Psoas muscle (tissue), 8 donors: Measurements from ENCODE around the gene RAB27A. TPM values are rescaled to one million over a fixed set of nuclear protein-coding genes. Genes with fewer than 3 reads are reported as not detected.
"Not testable (repeated sequence)": the region's sequence is repeated elsewhere in the genome, so short reads cannot be mapped to it uniquely, and the experiment has no call there.

Source experiments
- ATAC-seq, 4 donors: fragments of 200-7000 bp; cut with Tn5 transposase; one replicate each; pipeline ENCODE4 v1.9.1; 2020; ENCODE audit warnings: moderate library complexity in 3 of 4, mild to moderate bottlenecking in 2 of 4
- DNase-seq, 2 donors: peaks; one replicate each; pipeline ENCODE4 v3.0.0-alpha.2; 2020
- H3K27ac ChIP-seq: fragments of 200-600 bp; one replicate; pipeline ENCODE4 v1.8.0; 2022
- H3K27me3 ChIP-seq, 3 donors: fragments of 200-600 bp in 1 of 3; one replicate each; pipeline versions ENCODE4 v1.6.1 to v1.8.0; 2013 to 2022; ENCODE audit warnings: low read length in 2 of 3, mild to moderate bottlenecking in 2 of 3, moderate library complexity in 1 of 3; ENCODE audit not compliant: insufficient read depth in 3 of 3
- H3K36me3 ChIP-seq, 2 donors: fragments of 200-600 bp in 1 of 2; one replicate each; pipeline versions ENCODE4 v1.6.1 to v1.8.0; 2013 to 2022; ENCODE audit warnings: low read depth in 1 of 2, mild to moderate bottlenecking in 1 of 2, moderate library complexity in 1 of 2; ENCODE audit not compliant: insufficient read depth in 1 of 2
- H3K4me1 ChIP-seq: fragments of 200-600 bp; one replicate; pipeline ENCODE4 v1.8.0; 2022
- H3K4me3 ChIP-seq: fragments of 200-600 bp; one replicate; pipeline ENCODE4 v1.8.0; 2022; ENCODE audit warnings: mild to moderate bottlenecking
- H3K9me3 ChIP-seq: fragments of 200-600 bp; one replicate; pipeline ENCODE4 v1.8.0; 2022
- CTCF ChIP-seq: fragments of 200-600 bp; IDR thresholded peaks from one replicate; pipeline ENCODE4 v1.8.0; 2022; ENCODE audit warnings: antibody characterized with exemption
- WGBS, 3 donors: extraction: QIAGEN DNeasy Blood & Tissue Kit; methylation state at CpG; one replicate each; pipeline versions ENCODE4 v1.1.6 to v1.1.7; 2013; 5-methylcytosine and 5-hydroxymethylcytosine counted together
- intact Hi-C, 2 donors: fragments of 100-400 bp; cut with DNase I; formaldehyde crosslinking; loops; one replicate each; pipeline versions ENCODE4 v1.11.0 to v1.14.2; 2022
- polyA plus RNA-seq, 3 donors: library from polyadenylated mRNA; stranded (reverse); fragments of 200-250 nt; gene quantifications; one replicate each; pipeline ENCODE4 v1.2.3, GENCODE V29; 2013
- total RNA-seq, 4 donors: library from RNA; stranded (reverse); fragmentation: NEBNext Ultra II Directional in 2 of 4; extraction: Animal tissue kit (Norgen Biotek cat#: 25700) in 2 of 4; gene quantifications; one replicate each; pipeline versions ENCODE4 v1.2.1 to v1.2.4, GENCODE V29; 2021 to 2023
- donor health status: healthy with polysubstance abuse.
- donor health status: DM: no; HTN: no; CAD: no; lungs with moderate emphysema.
- donor health status: Bipolar disorder and iron deficiency.
- donor health status: healthy.
- donor health status: DM: yes; HTN: yes; CAD: no.
- donor health status: DM: no; HTN: no; CAD: no.
- donor health status: DM: no; HTN: no; CAD: no.
- donor health status: DM: yes; HTN: yes; CAD: no.

RAB27A gene
- total and polyA plus RNA-seq, 7 donors = 1.2 to 5.4 (median 2.3) TPM

GRCh38 chr15:55250941-55251340 lies 38.7 kb downstream of the RAB27A start:
- 86 to 90% (median 89%) methylated on average over 4 of the region's 4 CpGs for WGBS, 3 donors
- Histone ChIP-seq H3K9me3 (no peaks in the 10 kb centered on the region), H3K4me1 (no peaks in the 10 kb centered on the region), H3K27ac (no peak overlapping the region), H3K27me3 (no peaks in the 10 kb centered on the region), H3K36me3 (no peaks in the 10 kb centered on the region), H3K4me3 (no peak overlapping the region)
- ATAC-seq (no peak), DNase-seq (no peak)
- intact Hi-C loops = no loop called here
- no peak for TF ChIP-seq CTCF

GRCh38 chr15:55250392-55250791 lies 39.2 kb downstream of the RAB27A start:
- H3K36me3 ChIP-seq = no peaks in the 10 kb centered on the region
- peak in 3 of 4 donors; percentile 22 to 64 (median 32) for ATAC-seq
- H3K4me1 ChIP-seq = no peaks in the 10 kb centered on the region
- H3K9me3 ChIP-seq = no peaks in the 10 kb centered on the region
- TF ChIP-seq CTCF = no peak
- intact Hi-C loops = no loop called here
- no peak for DNase-seq
- no peak overlapping the region for H3K27ac ChIP-seq
- H3K27me3 ChIP-seq = no peaks in the 10 kb centered on the region
- no peak overlapping the region for H3K4me3 ChIP-seq
- WGBS, 3 donors = 62 to 71% (median 66%) methylated on average over 2 of the region's 2 CpGs

- DNase-seq, H3K4me3 ChIP-seq, H3K4me1 ChIP-seq, H3K36me3 ChIP-seq, ATAC-seq, H3K27ac ChIP-seq, intact Hi-C loops, H3K27me3 ChIP-seq, H3K9me3 ChIP-seq: not testable (repeated sequence)
- WGBS, 3 donors = 93 to 94% (median 94%) methylated on average over 9 of the region's 9 CpGs
Measured at GRCh38 chr15:55249885-55250284, 39.7 kb downstream of the RAB27A start.

- ATAC-seq (no peak), DNase-seq (no peak)
- H3K27ac ChIP-seq = no peak overlapping the region
- no peak overlapping the region for H3K4me3 ChIP-seq
- no peaks in the 10 kb centered on the region for H3K9me3 ChIP-seq
- WGBS, 3 donors = 78 to 87% (median 84%) methylated on average over 1 of the region's 1 CpG
- intact Hi-C loops = no loop called here
- TF ChIP-seq CTCF = no peak
- H3K36me3 ChIP-seq = no peaks in the 10 kb centered on the region
- H3K4me1 ChIP-seq = no peaks in the 10 kb centered on the region
- peaks cover 0 to 2% (median 0%) of the 10 kb centered on the region in 3 donors for H3K27me3 ChIP-seq
Measured at GRCh38 chr15:55248895-55249294, 40.7 kb downstream of the RAB27A start.

GRCh38 chr15:55247766-55248427 lies 41.7 kb downstream of the RAB27A start:
- Histone ChIP-seq H3K27me3 (peaks cover 0 to 2% (median 0%) of the 10 kb centered on the region in 3 donors), H3K27ac (no peak overlapping the region), H3K9me3 (no peaks in the 10 kb centered on the region), H3K36me3 (no peaks in the 10 kb centered on the region), H3K4me3 (no peak overlapping the region), H3K4me1 (no peaks in the 10 kb centered on the region)
- DNase-seq (no peak), ATAC-seq (no peak)
- 91 to 99% (median 97%) methylated on average over 7 of the region's 7 CpGs for WGBS, 3 donors
- no peak for TF ChIP-seq CTCF
- intact Hi-C loops = no loop called here
